MM.1S (cell line): Measurements from ENCODE around the gene ARHGAP4.

Experiments used
- CTCF ChIP-seq: fragments of 300-600 bp; sonication (generic); IDR thresholded peaks from 2 replicates; pipeline ENCODE4 v1.5.1; 2016; ENCODE audit warnings: antibody characterized with exemption, low read length, mixed read lengths
- EZH2 ChIP-seq: fragments of 300-600 bp; sonication (generic); optimal IDR thresholded peaks from 2 replicates; pipeline ENCODE3; 2017; ENCODE audit warnings: low read depth, mild to moderate bottlenecking, antibody characterized with exemption, low read length, mixed read lengths
- EZH2phosphoT487 ChIP-seq: fragments of 300-600 bp; sonication (generic); IDR thresholded peaks from 2 replicates; pipeline ENCODE4 v1.6.1; 2018; ENCODE audit warnings: antibody characterized with exemption, low read length

GRCh38 chrX:153966841-153967535, 40.9 kb upstream of the ARHGAP4 start:
- TF ChIP-seq EZH2phosphoT487 = no peak
- TF ChIP-seq CTCF = no peak
- no peak for TF ChIP-seq EZH2
